SK-N-SH (cell line): ENCODE data around the gene CPVL.

Source experiments
- NFIC ChIP-seq: IDR thresholded peaks from 2 replicates; pipeline ENCODE4 v1.4.0; 2012; ENCODE audit warnings: borderline replicate concordance
- RAD21 ChIP-seq: IDR thresholded peaks from 2 replicates; pipeline ENCODE4 v1.6.1; 2012; ENCODE audit warnings: mild to moderate bottlenecking, low read length
- TF ChIP-seq, protein P1 (sequence below): fragments of 200-600 bp; sonication (generic); IDR thresholded peaks from 2 replicates; pipeline ENCODE4 v1.6.1; 2017; ENCODE audit warnings: antibody characterized with exemption, mild to moderate bottlenecking, moderate library complexity

DNA sequence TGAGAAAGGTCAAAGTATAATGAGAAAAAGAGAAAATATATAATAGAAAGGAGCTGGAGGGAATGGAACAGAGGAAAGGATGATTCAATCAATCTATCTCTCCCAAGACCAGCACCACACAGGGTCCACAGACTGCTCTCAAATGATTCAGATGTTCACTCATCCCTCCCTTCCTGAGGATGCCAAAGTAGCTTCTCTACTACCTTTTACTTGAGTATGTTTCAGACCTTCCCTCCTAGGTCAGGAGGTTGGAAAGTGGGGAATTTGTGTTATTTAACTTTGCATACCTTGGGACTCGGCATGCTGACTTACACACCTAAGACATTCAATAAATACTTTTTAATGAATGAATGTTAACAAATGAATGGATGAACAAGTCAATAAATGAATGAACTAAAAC, 30.6 kb downstream of the CPVL start:
- TF ChIP-seq, protein P1, sequence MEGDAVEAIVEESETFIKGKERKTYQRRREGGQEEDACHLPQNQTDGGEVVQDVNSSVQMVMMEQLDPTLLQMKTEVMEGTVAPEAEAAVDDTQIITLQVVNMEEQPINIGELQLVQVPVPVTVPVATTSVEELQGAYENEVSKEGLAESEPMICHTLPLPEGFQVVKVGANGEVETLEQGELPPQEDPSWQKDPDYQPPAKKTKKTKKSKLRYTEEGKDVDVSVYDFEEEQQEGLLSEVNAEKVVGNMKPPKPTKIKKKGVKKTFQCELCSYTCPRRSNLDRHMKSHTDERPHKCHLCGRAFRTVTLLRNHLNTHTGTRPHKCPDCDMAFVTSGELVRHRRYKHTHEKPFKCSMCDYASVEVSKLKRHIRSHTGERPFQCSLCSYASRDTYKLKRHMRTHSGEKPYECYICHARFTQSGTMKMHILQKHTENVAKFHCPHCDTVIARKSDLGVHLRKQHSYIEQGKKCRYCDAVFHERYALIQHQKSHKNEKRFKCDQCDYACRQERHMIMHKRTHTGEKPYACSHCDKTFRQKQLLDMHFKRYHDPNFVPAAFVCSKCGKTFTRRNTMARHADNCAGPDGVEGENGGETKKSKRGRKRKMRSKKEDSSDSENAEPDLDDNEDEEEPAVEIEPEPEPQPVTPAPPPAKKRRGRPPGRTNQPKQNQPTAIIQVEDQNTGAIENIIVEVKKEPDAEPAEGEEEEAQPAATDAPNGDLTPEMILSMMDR = no peak
- no peak for TF ChIP-seq RAD21
- TF ChIP-seq NFIC = no peak
